Measurements from ENCODE around the gene RAE1. TPM values are rescaled to one million over a fixed set of nuclear protein-coding genes. Genes with fewer than 3 reads are reported as not detected.
"Not testable (repeated sequence)": the region's sequence is repeated elsewhere in the genome, so short reads cannot be mapped to it uniquely, and the experiment has no call there.

RAE1 gene
- polyA plus RNA-seq, 2 donors = 8.6 to 25.0 TPM

GRCh38 chr20:57414867-57415592 lies 64.0 kb downstream of the RAE1 start:
- H3K27ac ChIP-seq (ENCODE audit: low read depth in 2 of 2, low read length in 1 of 2) = no peak overlapping the region
- 56 to 62% methylated on average over 19 of the region's 19 CpGs for WGBS, 2 donors

GRCh38 chr20:57415771-57416170 lies 64.7 kb downstream of the RAE1 start:
- Histone ChIP-seq H3K27me3 (ENCODE audit: control insufficient read depth in 1 of 2, insufficient read depth in 2 of 2, low read length in 2 of 2) (no peaks in the 10 kb centered on the region), H3K4me1 (ENCODE audit: control insufficient read depth in 2 of 2, insufficient read depth in 2 of 2, low read length in 1 of 2) (peaks cover 0 to 4% of the 10 kb centered on the region in 2 donors), H3K4me3 (ENCODE audit: low read depth in 1 of 2, low read length in 2 of 2) (no peak overlapping the region), H3K36me3 (ENCODE audit: control insufficient read depth in 2 of 2, insufficient read depth in 2 of 2, low read length in 1 of 2) (no peaks in the 10 kb centered on the region), H3K27ac (ENCODE audit: low read depth in 2 of 2, low read length in 1 of 2) (no peak overlapping the region), H3K9me3 (ENCODE audit: control insufficient read depth in 2 of 2, insufficient read depth in 1 of 2, low read depth in 1 of 2, low read length in 1 of 2) (no peaks in the 10 kb centered on the region)
- 86 to 92% methylated on average over 11 of the region's 11 CpGs for WGBS, 2 donors

More at GRCh38 chr20:57414867-57415592, 64.0 kb downstream of the RAE1 start:
- Histone ChIP-seq H3K36me3 (ENCODE audit: control insufficient read depth in 2 of 2, insufficient read depth in 2 of 2, low read length in 1 of 2) (no peaks in the 10 kb centered on the region), H3K27me3 (ENCODE audit: control insufficient read depth in 1 of 2, insufficient read depth in 2 of 2, low read length in 2 of 2) (no peaks in the 10 kb centered on the region), H3K4me3 (ENCODE audit: low read depth in 1 of 2, low read length in 2 of 2) (no peak overlapping the region), H3K4me1 (ENCODE audit: control insufficient read depth in 2 of 2, insufficient read depth in 2 of 2, low read length in 1 of 2) (peaks cover 0 to 6% of the 10 kb centered on the region in 2 donors), H3K9me3 (ENCODE audit: control insufficient read depth in 2 of 2, insufficient read depth in 1 of 2, low read depth in 1 of 2, low read length in 1 of 2) (no peaks in the 10 kb centered on the region)

GRCh38 chr20:57416296-57417022 lies 65.4 kb downstream of the RAE1 start:
- Histone ChIP-seq H3K27ac (ENCODE audit: low read depth in 2 of 2, low read length in 1 of 2) (no peak overlapping the region), H3K9me3 (ENCODE audit: control insufficient read depth in 2 of 2, insufficient read depth in 1 of 2, low read depth in 1 of 2, low read length in 1 of 2) (no peaks in the 10 kb centered on the region), H3K4me3 (ENCODE audit: low read depth in 1 of 2, low read length in 2 of 2) (no peak overlapping the region), H3K4me1 (ENCODE audit: control insufficient read depth in 2 of 2, insufficient read depth in 2 of 2, low read length in 1 of 2) (peaks cover 0 to 4% of the 10 kb centered on the region in 2 donors), H3K36me3 (ENCODE audit: control insufficient read depth in 2 of 2, insufficient read depth in 2 of 2, low read length in 1 of 2) (no peaks in the 10 kb centered on the region), H3K27me3 (ENCODE audit: control insufficient read depth in 1 of 2, insufficient read depth in 2 of 2, low read length in 2 of 2) (no peaks in the 10 kb centered on the region)
- 88 to 92% methylated on average over 15 of the region's 15 CpGs for WGBS, 2 donors

- no peaks in the 10 kb centered on the region for H3K27me3 ChIP-seq (ENCODE audit: control insufficient read depth in 1 of 2, insufficient read depth in 2 of 2, low read length in 2 of 2)
- H3K36me3 ChIP-seq (ENCODE audit: control insufficient read depth in 2 of 2, insufficient read depth in 2 of 2, low read length in 1 of 2) = no peaks in the 10 kb centered on the region
- 38 to 45% methylated on average over 6 of the region's 6 CpGs for WGBS, 2 donors
- H3K4me1 ChIP-seq (ENCODE audit: control insufficient read depth in 2 of 2, insufficient read depth in 2 of 2, low read length in 1 of 2) = peaks cover 0 to 4% of the 10 kb centered on the region in 2 donors
- no peak overlapping the region for H3K27ac ChIP-seq (ENCODE audit: low read depth in 2 of 2, low read length in 1 of 2)
- H3K9me3 ChIP-seq (ENCODE audit: control insufficient read depth in 2 of 2, insufficient read depth in 1 of 2, low read depth in 1 of 2, low read length in 1 of 2) = no peaks in the 10 kb centered on the region
- no peak overlapping the region for H3K4me3 ChIP-seq (ENCODE audit: low read depth in 1 of 2, low read length in 2 of 2)
These were observed 66.1 kb downstream of the RAE1 start for GRCh38 chr20:57417051-57417689.

GRCh38 chr20:57417830-57418780 lies 67.0 kb downstream of the RAE1 start:
- no peak overlapping the region for H3K4me3 ChIP-seq (ENCODE audit: low read depth in 1 of 2, low read length in 2 of 2)
- H3K4me1 ChIP-seq (ENCODE audit: control insufficient read depth in 2 of 2, insufficient read depth in 2 of 2, low read length in 1 of 2) = peaks cover 0 to 4% of the 10 kb centered on the region in 2 donors
- 46% methylated on average over 17 of the region's 17 CpGs for WGBS, 2 donors
- H3K27ac ChIP-seq (ENCODE audit: low read depth in 2 of 2, low read length in 1 of 2) = no peak overlapping the region
- no peaks in the 10 kb centered on the region for H3K27me3 ChIP-seq (ENCODE audit: control insufficient read depth in 1 of 2, insufficient read depth in 2 of 2, low read length in 2 of 2)
- H3K36me3 ChIP-seq (ENCODE audit: control insufficient read depth in 2 of 2, insufficient read depth in 2 of 2, low read length in 1 of 2) = no peaks in the 10 kb centered on the region
- no peaks in the 10 kb centered on the region for H3K9me3 ChIP-seq (ENCODE audit: control insufficient read depth in 2 of 2, insufficient read depth in 1 of 2, low read depth in 1 of 2, low read length in 1 of 2)

- not testable (repeated sequence) for H3K36me3 ChIP-seq (ENCODE audit: control insufficient read depth in 2 of 2, insufficient read depth in 2 of 2, low read length in 1 of 2); H3K27ac ChIP-seq (ENCODE audit: low read depth in 2 of 2, low read length in 1 of 2); H3K27me3 ChIP-seq (ENCODE audit: control insufficient read depth in 1 of 2, insufficient read depth in 2 of 2, low read length in 2 of 2); H3K4me3 ChIP-seq (ENCODE audit: low read depth in 1 of 2, low read length in 2 of 2); H3K4me1 ChIP-seq (ENCODE audit: control insufficient read depth in 2 of 2, insufficient read depth in 2 of 2, low read length in 1 of 2); H3K9me3 ChIP-seq (ENCODE audit: control insufficient read depth in 2 of 2, insufficient read depth in 1 of 2, low read depth in 1 of 2, low read length in 1 of 2)
- WGBS, 2 donors = 88 to 95% methylated on average over 3 to 4 of the region's 4 CpGs
These were observed 68.4 kb downstream of the RAE1 start for GRCh38 chr20:57419479-57419878.

GRCh38 chr20:57420571-57421252 lies 69.7 kb downstream of the RAE1 start:
- WGBS, 2 donors = 65 to 69% methylated on average over 20 of the region's 20 CpGs
- Histone ChIP-seq H3K36me3 (ENCODE audit: control insufficient read depth in 2 of 2, insufficient read depth in 2 of 2, low read length in 1 of 2) (no peaks in the 10 kb centered on the region), H3K27me3 (ENCODE audit: control insufficient read depth in 1 of 2, insufficient read depth in 2 of 2, low read length in 2 of 2) (no peaks in the 10 kb centered on the region)

GRCh38 chr20:57421253-57422220 lies 70.5 kb downstream of the RAE1 start:
- H3K27ac ChIP-seq (ENCODE audit: low read depth in 2 of 2, low read length in 1 of 2) = no peak overlapping the region
- H3K9me3 ChIP-seq (ENCODE audit: control insufficient read depth in 2 of 2, insufficient read depth in 1 of 2, low read depth in 1 of 2, low read length in 1 of 2) = peaks cover 0 to 2% of the 10 kb centered on the region in 2 donors
- H3K36me3 ChIP-seq (ENCODE audit: control insufficient read depth in 2 of 2, insufficient read depth in 2 of 2, low read length in 1 of 2) = no peaks in the 10 kb centered on the region
- H3K4me1 ChIP-seq (ENCODE audit: control insufficient read depth in 2 of 2, insufficient read depth in 2 of 2, low read length in 1 of 2) = no peaks in the 10 kb centered on the region
- H3K27me3 ChIP-seq (ENCODE audit: control insufficient read depth in 1 of 2, insufficient read depth in 2 of 2, low read length in 2 of 2) = no peaks in the 10 kb centered on the region
- no peak overlapping the region for H3K4me3 ChIP-seq (ENCODE audit: low read depth in 1 of 2, low read length in 2 of 2)
- 87% methylated on average over 21 to 26 of the region's 26 CpGs for WGBS, 2 donors

More at GRCh38 chr20:57420571-57421252, 69.7 kb downstream of the RAE1 start:
- H3K4me3 ChIP-seq (ENCODE audit: low read depth in 1 of 2, low read length in 2 of 2) = no peak overlapping the region
- no peak overlapping the region for H3K27ac ChIP-seq (ENCODE audit: low read depth in 2 of 2, low read length in 1 of 2)
- no peaks in the 10 kb centered on the region for H3K9me3 ChIP-seq (ENCODE audit: control insufficient read depth in 2 of 2, insufficient read depth in 1 of 2, low read depth in 1 of 2, low read length in 1 of 2)
- no peaks in the 10 kb centered on the region for H3K4me1 ChIP-seq (ENCODE audit: control insufficient read depth in 2 of 2, insufficient read depth in 2 of 2, low read length in 1 of 2)

Data from esophagus (tissue), 2 donors.